NCI-H82 treated with DMSO at 0.1 percent for 48 hours (cell line): ENCODE results near the gene BRSK2.

Experiments
- DNase-seq: peaks from one replicate; lab custom pipeline; 2025; ENCODE audit not compliant: unreplicated experiment; lab: John Stamatoyannopoulos, UW

BRSK2 gene

DNA sequence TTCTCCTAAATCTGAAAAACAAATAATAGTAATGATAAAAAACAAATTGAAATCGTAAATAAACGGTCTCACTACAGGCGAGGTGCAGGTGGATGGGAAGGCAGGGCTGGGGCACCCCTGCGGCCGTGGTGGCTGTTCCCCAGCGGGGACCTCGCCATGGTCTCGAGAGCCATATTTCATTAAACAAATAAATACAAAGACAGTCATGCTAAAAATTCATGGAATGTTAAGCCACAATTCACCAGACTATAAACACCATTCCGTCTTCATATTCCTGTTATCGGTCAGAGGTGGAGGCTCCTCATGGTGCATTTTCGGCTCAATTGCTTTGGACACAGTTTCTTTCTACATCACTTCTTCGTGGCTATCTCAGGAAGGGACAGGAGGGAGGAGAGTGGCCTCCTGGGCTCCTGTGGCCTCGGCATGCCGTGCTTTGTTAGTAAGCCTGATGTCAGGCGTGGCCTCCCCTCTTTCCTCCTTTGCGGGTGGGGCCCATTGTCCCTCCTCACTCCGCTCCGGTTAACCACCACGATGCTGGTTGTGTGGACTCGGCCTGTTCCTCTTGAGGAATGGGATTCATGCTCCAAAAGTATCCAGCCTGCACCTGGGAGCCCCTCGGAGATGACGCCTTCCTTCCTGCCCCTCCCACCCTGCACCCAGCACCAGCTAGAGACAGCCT is 16.1 kb upstream of the BRSK2 start:
- DNase-seq, result no peak

- no peak for DNase-seq
Measured at GRCh38 chr11:1375161-1375954, 14.4 kb upstream of the BRSK2 start.

DNA sequence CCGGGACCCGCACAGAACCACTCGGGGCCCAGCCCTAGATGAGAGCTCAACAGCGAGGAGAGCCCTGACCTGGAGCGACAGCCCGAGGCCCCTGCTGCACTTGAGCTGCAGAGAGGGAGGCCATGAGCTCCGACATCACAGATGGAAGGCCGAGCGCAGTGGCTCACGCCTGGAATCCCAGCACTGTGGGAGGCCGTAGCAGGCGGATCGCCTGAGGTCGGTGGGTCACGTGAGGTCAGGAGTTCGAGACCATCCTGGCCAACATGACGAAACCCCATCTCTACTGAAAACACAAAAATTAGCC is 13.8 kb upstream of the BRSK2 start:
- DNase-seq, result no peak

GRCh38 chr11:1377231-1377780 is 12.4 kb upstream of the BRSK2 start:
- no peak for DNase-seq

DNA sequence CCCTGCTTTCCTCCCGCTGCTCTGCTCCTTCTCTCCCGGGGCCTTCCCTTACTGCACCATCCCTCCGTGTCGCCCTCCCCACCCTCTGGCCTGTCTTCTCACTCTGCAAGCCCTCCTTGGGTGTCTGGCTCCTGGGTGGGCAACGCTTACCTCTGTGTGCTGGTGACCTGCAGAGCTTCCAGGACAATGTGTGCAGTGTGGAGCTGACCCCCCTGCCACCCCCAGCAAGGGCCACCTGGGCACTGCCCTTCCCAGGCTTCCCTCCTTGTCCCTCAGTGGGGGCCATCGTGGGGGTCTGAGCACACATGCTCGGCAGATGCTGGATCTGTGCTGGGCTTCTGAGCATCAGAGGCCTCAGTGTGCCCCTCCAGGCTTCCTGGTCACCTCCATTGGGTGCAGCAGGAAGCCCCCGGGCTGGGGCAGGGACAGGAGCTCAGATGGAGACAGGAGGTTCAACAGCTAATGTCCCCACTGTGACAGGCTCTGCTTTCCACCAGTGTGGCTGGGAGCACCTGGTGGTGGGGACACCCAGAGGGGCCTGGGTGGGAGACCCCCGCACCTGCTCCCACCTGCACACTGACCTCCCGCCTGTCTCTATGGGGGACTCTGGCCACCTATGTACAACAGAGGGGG is 7.8 kb upstream of the BRSK2 start:
- no peak for DNase-seq

GRCh38 chr11:1382429-1382828 is 7.3 kb upstream of the BRSK2 start:
- no peak for DNase-seq

GRCh38 chr11:1382831-1383607 is 6.7 kb upstream of the BRSK2 start:
- peak; percentile 16 for DNase-seq

- no peak for DNase-seq
Measured at GRCh38 chr11:1384199-1384970, 5.3 kb upstream of the BRSK2 start.

DNA sequence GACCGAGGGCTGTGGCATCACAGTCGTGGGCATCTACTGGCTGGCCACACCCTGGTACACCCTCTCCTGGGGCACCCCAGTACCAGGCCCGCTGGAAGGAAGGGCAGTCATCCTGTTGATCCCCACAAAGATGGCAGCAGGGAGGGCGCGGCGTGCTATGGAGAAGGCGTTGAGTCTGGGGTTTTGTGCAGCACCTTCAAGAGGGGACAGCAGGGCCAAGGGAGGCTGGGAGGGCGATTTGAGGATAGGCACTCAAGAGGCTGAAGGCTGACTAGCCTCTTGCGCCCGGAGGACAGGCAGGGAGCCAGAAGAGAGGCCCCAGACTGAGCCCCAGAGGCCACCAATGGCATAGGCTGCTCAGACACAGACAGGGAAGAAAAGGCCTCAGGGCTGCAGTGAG is 2.2 kb upstream of the BRSK2 start:
- no peak for DNase-seq

GRCh38 chr11:1387961-1388762 is 1.6 kb upstream of the BRSK2 start:
- DNase-seq, result no peak

DNA sequence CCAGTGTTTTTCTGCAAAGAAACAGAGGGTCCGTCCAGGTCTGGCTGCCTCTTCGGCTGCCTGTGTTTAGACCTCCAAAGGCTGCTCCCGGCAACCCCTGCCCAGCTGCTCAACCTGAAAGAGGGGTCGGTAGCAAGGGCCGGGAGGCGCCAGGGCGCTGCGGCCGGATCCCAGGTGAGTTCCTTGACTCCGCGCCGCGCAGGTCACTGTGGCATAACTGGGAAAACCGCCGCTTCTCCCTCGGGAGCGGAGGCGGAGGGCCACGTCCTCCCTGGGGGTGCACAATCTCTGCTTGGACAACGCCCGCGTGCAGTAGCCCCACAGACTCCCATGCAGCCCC is 1.0 kb upstream of the BRSK2 start:
- DNase-seq, result no peak

DNA sequence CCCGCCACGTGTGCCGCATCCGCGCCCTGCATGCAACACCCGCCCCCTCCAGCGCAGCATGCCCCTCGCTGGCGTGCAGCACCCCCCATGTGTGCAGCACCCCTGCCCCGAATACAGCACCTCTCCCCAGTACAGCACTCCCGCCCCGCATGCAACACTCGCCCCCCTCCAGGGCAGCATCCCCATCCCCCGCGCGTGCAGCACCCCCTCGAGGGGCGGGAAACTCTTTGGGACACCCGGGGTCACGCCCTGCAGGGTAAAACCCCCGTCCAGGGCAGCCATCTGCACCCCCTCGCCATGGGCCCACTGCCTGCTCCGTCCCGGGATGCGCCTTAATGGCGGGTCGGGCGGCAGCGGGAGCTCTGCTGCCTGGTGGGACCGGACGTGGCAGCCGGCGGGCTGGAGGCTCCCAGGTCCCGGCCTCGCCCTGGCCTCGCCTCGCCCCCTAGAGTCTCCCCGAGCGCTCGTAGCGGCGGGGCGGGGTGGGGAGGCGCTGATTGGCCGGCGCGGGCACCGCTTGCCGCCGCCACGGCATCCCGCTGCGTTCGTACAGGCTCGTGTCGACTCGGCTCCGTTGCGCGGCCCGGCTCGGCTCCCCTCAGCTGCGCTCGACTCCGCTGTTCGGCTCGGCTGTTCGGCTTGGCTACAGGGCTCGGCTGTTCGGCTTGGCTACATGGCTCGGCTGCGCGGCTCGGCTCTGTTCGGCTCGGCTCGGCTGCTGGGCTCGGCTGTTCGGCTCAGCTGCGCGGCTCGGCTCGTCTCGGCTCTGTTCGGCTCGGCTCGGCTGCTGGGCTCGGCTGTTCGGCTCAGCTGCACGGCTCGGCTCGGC is 417 bp upstream of the BRSK2 start:
- DNase-seq, result peak; percentile 63

- DNase-seq, result no peak
Measured at GRCh38 chr11:1390569-1391164, 933 bp downstream of the BRSK2 start.

DNA sequence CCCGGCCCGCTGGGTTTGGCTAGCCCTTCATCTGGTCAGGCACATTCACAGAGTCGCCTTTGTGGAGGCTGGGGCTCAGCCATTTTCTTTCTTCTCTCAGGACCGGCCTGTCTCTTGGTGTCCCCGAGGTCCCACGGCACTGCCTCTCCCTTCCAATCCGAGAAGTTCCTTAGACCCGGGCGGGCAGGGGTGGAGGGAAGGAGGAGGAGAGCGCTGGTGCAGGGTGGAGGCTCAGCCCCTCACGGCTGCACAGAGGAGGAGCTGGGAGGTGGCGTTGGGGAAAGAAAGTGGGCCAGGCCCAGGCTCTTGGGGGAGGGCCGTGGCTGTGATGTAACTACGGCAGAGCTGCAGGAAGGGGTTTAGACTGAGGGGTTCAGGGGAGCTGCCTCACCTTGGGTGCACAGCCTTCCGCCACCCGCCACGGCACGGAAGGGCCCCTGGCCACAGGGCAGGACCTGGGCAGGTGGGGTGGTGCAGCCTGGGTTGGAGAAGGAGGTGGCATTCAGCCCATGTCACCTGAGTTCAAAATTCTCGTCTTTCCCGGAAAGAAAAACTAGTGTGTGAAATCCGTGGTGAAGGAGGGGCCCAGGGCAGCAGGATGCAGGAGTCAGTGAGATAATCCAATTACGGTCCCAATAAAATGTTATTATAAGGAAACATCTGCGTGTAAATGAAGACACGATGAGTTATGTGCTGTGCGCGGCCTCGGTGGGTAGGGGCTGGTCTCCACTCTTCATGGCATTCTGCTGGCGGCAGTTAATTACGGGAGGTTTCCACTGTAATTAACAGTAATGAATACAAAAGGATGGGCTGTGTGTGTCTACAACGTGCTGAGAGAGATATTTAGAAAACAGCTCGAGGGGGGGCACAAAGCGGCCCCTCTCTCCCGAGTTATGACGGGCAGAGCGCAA is 1.7 kb downstream of the BRSK2 start:
- DNase-seq, result peak; percentile 21

DNA sequence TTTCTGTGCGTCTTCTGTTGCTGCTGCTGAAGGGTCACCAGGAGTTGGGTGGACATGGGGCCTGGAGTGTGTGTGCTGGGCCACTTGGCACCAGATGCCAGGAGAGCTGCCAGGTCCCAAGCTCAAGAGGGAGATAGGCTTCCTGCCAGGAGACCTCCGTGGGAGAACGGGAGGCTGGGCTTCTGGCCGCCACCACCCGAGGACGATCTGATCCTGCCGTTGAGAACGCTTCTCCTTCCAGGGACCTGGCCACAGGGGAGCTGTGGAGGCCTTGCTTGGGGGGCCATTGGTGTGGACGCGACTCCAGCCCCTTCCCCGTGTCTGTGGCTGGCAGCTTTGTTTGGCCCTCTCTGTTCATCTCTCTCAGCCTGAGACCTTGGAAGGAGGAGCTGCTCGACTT is 2.4 kb downstream of the BRSK2 start:
- DNase-seq, result no peak

- no peak for DNase-seq
Measured at GRCh38 chr11:1392561-1392960, 2.8 kb downstream of the BRSK2 start.

- DNase-seq, result no peak
Measured at GRCh38 chr11:1393038-1393710, 3.4 kb downstream of the BRSK2 start.
